Measurements from ENCODE around the gene CTXN1. TPM values are rescaled to one million over a fixed set of nuclear protein-coding genes. Genes with fewer than 3 reads are reported as not detected.

CTXN1 gene
- total and polyA plus RNA-seq, 2 of the 4 experiments (the other 2 are of a cell fraction), result 0.36 to 7.4 TPM

DNA sequence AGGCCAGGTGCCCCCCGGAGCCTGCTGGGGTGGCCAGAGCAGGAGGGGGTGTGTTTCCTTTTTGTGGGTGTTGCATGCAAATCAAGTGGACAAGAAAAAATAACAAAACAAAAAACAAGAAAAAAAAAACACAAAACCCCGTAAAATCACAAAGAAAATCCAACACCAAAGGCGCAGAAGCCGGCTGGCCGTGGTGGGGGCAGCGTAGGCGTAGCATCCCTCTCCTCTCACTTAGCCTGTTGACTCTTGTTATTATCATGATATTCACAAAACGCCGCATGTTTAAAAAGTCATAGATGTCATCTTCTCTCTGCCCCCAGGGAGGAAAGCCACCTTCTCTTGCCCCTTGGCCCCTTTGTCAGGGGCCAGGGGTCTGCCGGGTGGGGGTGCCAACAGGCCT lies 12.3 kb downstream of the CTXN1 start:
- no peak overlapping the region for H2BK20ac ChIP-seq (ENCODE audit: low read depth, low read length)
- no peaks in the 10 kb centered on the region for H3K9me3 ChIP-seq (ENCODE audit: control insufficient read depth, insufficient read depth, low read length)
- no peak overlapping the region for H2BK120ac ChIP-seq (ENCODE audit: low read depth, low read length)
- peaks cover 0 to 4% of the 10 kb centered on the region in 2 experiments; a peak in 1 of 4 replicates for H3K79me1 ChIP-seq (ENCODE audit: low read depth in 1 of 2, low read length in 2 of 2)
- H3K4ac ChIP-seq (ENCODE audit: low read depth, low read length), result no peak overlapping the region
- no peak overlapping the region for H3K4me3 ChIP-seq (ENCODE audit: insufficient read depth, low read depth, low read length)
- no peak overlapping the region for H3K9ac ChIP-seq (ENCODE audit: low read depth, low read length)
- H2BK15ac ChIP-seq (ENCODE audit: low read depth, low read length), result no peak overlapping the region
- ChIA-PET POLR2A (ENCODE audit: unreplicated experiment) (no interaction called here), CTCF (no interaction called here)
- no CpG with 5 or more reads among the region's 10 CpGs for WGBS, 2 experiments (ENCODE audit: extremely low coverage in 2 of 2, insufficient read length in 1 of 2)
- no peak overlapping the region for H3K56ac ChIP-seq (ENCODE audit: extremely low read depth, insufficient read depth, low read length)
- H4K91ac ChIP-seq (ENCODE audit: insufficient read depth, low read depth, low read length), result no peak overlapping the region
- H2AFZ ChIP-seq (replicated peaks; ENCODE audit: low read length, poor library complexity), result no peak overlapping the region
- peaks cover 28% of the 10 kb centered on the region for H3K36me3 ChIP-seq (ENCODE audit: control insufficient read depth, insufficient read depth, low read length)
- no TSS peak for BruUV-seq (replicated peaks)
- H3K4me1 ChIP-seq (ENCODE audit: control insufficient read depth, insufficient read depth, low read length), result peaks cover 10% of the 10 kb centered on the region; the same call in 1 of the 2 replicates
- H3K27ac ChIP-seq (ENCODE audit: insufficient read depth, low read length), result no peak overlapping the region
- H3K23ac ChIP-seq (ENCODE audit: low read depth, low read length), result no peak overlapping the region
- no peak overlapping the region for H3K14ac ChIP-seq (replicated peaks; ENCODE audit: low read depth, low read length)
- H2BK5ac ChIP-seq (ENCODE audit: low read depth, low read length, poor library complexity, severe bottlenecking), result no peak overlapping the region
- no peak overlapping the region for H4K8ac ChIP-seq (ENCODE audit: low read depth in 2 of 2, low read length in 2 of 2)
- no peak for DNase-seq
- dilution Hi-C loops (cut with HindIII; ENCODE audit: low sequenced_read_pairs, unreplicated experiment), result no loop called here
- H4K5ac ChIP-seq (ENCODE audit: low read depth, low read length), result no peak overlapping the region
- no peak overlapping the region for H2AK9ac ChIP-seq (replicated peaks; ENCODE audit: low read depth, low read length, poor library complexity)
- no peaks in the 10 kb centered on the region for H3K9me1 ChIP-seq (ENCODE audit: insufficient read depth, low read length)
- H2AK5ac ChIP-seq (ENCODE audit: low read depth, low read length), result no peak overlapping the region
- no peak for ATAC-seq (ENCODE audit: low read depth)
- H3K18ac ChIP-seq (ENCODE audit: low read depth, low read length), result no peak overlapping the region
- peaks cover 8% of the 10 kb centered on the region; the same call in 1 of the 2 replicates for H4K20me1 ChIP-seq (ENCODE audit: insufficient read depth, low read length)
- intact Hi-C loops (cut with micrococcal nuclease), result no loop called here
- peaks cover 11% of the 10 kb centered on the region for H3K27me3 ChIP-seq (ENCODE audit: control insufficient read depth, insufficient read depth, low read length)
- in situ Hi-C loops (cut with MboI; ENCODE audit: low sequenced_read_pairs), result no loop called here
- H3K4me2 ChIP-seq (ENCODE audit: low read depth, low read length), result no peak overlapping the region
- TF ChIP-seq NFE2L2 (IDR thresholded peaks at IDR 0.05; ENCODE audit: low read depth, low read length) (no peak), RFX5 (IDR thresholded peaks at IDR 0.05; ENCODE audit: low read depth, low read length) (no peak), MXI1 (IDR thresholded peaks at IDR 0.05; ENCODE audit: borderline replicate concordance, low read depth, low read length) (no peak), RCOR1 (IDR thresholded peaks at IDR 0.05; ENCODE audit: insufficient replicate concordance, low read length) (no peak), POLR2A (IDR thresholded peaks at IDR 0.05; ENCODE audit: low read depth, low read length) (no peak), RAD21 (IDR thresholded peaks at IDR 0.05; ENCODE audit: low read length) (no peak)
- TF ChIP-seq, protein P1, sequence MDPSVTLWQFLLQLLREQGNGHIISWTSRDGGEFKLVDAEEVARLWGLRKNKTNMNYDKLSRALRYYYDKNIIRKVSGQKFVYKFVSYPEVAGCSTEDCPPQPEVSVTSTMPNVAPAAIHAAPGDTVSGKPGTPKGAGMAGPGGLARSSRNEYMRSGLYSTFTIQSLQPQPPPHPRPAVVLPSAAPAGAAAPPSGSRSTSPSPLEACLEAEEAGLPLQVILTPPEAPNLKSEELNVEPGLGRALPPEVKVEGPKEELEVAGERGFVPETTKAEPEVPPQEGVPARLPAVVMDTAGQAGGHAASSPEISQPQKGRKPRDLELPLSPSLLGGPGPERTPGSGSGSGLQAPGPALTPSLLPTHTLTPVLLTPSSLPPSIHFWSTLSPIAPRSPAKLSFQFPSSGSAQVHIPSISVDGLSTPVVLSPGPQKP (IDR thresholded peaks at IDR 0.05; ENCODE audit: borderline replicate concordance, low read depth, low read length), result no peak
- TF ChIP-seq, protein P2, sequence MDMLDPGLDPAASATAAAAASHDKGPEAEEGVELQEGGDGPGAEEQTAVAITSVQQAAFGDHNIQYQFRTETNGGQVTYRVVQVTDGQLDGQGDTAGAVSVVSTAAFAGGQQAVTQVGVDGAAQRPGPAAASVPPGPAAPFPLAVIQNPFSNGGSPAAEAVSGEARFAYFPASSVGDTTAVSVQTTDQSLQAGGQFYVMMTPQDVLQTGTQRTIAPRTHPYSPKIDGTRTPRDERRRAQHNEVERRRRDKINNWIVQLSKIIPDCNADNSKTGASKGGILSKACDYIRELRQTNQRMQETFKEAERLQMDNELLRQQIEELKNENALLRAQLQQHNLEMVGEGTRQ (IDR thresholded peaks at IDR 0.05; ENCODE audit: low read depth, low read length), result no peak

Measured in IMR-90 (cell line).